HG02610 (cell line): ENCODE measurements around the gene SUCO.
A peak's percentile ranks its signal among the peaks of the same experiment; 100 is the strongest.

ENCODE experiments used
- ATAC-seq: cut with Tn5 transposase; IDR thresholded peaks from one replicate; pipeline ENCODE4 v1.9.1; 2021; ENCODE audit warnings: mild to moderate bottlenecking, moderate library complexity; ENCODE audit not compliant: unreplicated experiment

SUCO gene

DNA sequence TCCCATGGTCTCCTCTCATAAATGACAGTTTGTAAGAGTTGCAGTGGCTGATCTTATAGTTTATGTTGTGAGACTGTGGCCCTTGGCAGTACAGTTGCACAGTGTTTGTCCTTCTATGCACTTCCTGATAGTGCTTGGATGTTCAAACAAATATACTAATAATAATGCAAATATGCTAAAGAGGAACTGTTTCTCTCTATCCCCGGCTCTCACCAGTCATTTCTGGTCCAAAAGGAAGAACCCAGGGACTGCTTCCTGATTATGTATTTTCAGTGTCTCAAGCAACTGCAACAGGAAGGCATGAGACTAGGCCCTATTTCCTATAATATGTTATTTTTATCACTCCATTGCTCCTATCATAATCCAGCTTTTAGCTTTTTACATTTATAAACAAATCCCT is 17.0 kb upstream of the SUCO start:
- ATAC-seq = no peak

DNA sequence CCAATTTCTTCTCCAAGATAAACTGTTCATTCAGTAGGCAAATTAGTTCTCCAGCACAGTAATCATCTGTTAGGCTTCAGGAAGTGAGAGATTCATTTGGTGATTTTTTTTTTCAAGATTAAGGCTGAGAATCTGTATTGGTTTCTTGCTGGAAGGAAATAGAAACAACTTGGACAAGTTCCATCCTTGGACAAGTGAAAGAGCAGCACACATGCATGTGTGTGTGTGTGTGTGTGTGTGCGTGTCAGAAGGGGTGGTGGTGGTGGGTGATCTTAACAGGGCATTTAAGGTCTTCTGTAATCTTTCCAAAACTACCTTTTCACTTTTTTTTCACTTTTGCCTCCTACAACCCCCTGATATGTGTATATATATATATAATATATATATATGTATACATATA is 15.9 kb upstream of the SUCO start:
- ATAC-seq = no peak

DNA sequence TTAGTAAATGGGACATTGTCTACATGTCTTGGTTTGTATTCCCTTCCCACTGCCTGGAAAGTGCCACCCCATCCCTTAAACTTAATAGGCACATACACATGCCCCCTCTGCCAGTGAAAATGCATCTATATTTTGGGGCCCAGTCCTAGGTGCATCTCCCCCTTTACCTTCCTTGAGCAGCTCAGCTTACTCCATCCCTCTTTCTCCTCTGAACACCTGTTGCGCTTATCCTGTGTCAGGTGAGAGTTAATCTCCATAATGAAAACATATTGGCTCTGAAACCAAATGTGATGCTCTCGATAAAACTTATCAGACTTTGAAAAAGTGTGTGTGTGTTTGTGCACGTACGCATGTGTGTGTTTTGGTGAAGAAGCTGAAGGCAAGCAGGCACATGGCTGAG is 15.4 kb upstream of the SUCO start:
- no peak for ATAC-seq

DNA sequence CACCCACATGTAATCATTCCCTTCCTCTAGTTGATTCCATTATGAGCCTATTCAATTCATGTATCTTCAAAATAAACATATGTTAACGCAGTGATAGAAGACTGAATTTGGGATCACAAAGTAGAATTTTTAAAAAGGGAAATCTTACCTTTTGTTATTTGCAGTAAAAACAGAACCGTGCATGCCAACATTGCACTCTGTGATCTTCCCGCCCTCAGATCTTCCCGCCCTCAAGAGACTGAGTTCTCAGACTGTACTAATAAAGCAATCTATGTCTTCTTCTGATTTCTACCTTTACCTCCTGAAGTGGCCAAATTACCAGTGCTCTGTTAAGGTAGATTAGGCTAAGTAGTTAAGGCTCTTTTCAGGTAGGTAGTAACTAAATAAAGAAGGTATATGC is 3.6 kb upstream of the SUCO start:
- ATAC-seq = no peak

DNA sequence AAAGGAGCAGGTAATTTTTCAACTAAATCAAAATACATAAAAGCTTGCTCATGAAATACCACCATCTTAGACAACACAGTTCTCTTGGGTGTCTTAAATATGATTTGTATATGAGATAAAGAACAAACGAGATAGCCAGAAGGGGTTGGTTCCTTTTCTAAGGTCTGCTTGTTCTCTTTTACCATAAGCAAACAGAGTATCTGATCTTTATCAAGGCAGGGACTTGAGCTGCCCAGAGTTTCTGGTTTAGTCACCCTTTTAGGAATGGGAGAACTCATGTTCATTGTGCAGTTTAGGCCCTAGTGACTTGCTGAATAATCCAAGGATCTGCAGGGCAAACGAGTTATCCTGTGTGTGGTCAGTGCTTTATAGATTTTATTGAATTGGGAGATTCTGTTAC is 3.0 kb upstream of the SUCO start:
- no peak for ATAC-seq

DNA sequence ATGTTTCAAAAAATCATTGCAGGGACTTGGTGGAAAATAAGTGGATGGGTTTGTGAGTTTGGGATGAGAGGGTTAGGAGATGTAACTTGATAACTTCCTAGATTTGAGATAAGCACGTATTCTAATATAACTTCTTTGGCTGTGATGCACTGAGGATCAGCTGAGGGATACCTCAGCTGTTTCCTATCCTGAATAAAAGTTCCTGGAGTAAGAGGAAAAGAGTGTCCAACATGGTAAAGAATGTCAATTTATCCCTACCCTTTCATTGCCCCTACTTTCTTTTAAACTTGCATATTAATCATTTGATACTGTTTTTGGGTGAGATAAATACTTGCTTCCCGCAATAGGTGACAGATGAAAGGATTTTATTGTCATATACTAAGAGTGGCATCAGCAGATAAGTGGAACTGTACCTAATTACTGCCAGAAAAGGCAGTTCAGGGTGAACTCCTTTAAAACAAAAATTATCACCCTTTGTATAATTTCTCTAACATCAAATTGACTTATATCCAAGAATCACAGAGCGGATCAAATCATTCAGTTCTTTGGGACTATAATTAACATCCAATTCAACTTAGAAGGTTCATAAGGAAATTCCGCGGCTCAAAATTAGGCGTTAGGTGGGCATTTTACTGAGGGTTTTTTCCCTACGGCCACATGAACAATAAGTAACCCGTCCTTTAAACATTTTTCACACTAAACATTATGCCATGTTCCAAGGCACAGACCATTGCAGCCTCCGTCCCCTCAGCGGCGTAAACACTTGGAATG is 1.4 kb upstream of the SUCO start:
- no peak for ATAC-seq

DNA sequence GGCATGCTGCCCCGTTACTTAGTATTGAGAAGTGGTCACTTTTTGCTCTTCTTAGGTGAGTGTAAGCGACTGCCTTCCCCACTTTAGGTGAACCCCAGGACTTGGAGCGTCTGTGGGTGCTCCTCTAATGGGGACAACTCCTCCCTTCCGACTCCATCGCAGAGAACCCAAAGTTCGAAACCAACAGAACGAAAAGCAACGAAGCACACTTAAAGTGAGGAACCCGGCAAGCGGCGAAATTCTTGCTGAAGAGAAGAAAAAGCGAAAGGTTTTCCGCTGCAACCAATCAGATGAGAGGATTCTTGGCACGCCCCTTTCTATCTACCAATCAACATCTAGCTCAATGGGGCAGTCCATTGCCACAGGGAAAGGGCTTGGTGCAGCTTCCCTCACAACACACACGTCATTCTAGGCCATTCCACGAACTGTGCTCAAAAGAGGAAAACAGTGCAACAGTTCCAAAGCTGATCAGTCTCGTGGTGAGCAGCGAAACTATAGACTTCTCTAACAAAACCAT is 709 bp upstream of the SUCO start:
- peak; percentile 73 for ATAC-seq

DNA sequence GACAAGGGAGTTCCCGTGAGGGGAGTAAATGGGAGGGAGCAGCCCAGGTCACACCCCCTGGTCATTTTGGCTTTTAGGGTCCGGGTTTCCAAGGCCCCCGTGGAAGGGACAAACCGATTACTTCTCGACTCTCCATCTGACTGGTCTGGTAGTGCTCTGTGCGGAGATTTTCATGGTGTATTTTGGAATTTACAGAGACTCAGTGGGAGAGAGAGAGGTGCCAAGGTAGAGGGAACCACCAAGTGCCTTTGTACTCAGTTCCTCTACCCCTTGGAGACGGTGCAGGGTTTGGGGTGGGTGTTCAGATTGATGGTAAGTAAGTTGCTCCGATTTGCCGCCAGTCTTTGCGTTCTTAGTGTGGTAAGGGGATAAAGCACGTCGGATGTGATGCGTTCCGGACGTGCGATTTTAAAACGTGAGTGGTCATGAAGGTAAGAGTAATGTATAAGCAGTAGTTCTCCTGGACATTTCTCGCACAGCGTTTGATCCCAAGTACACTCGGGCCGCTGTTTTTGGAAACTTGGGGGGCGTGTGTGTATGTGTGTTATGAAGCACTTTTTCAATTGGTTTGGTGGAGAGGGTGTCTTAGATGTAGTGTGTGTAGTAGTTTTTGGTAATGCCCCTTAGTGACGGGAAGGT is 682 bp downstream of the SUCO start:
- peak; percentile 28 for ATAC-seq

DNA sequence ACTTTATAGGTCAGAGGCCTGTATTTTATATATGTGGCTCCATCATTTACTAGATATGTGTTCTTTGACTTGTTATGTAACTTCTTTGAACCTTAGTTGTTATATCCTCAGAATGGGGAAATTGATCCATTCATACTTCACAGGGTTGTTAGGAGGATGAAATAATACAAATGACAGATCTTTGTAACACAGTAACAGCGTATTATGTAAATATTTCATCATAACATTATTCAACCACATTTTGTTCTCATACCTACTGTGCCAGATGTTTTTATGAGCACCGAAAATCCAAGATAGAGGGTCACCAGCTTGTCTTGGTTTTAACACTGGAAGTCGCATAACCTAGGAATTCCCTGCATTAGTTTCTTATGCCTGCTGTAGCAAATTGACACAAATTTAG is 3.3 kb downstream of the SUCO start:
- ATAC-seq = no peak

DNA sequence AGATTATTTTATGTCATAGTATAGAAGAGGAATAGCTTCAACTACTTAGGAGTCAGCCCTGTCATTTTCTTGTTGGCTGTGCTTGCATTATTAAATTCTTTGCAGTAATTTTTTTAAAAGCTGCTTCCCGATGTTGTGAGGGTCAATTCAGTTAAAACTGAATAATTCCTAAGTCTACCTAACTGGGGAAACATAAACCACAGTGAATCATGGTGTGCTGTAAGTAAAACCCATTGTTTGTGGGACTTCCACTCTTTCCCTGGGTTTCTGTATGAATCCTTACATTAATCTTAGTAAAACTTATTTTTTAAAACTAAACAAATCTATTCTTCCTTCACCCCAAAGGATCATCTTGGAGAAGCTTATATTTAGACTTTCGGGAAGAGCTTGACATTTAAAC is 4.4 kb downstream of the SUCO start:
- no peak for ATAC-seq

DNA sequence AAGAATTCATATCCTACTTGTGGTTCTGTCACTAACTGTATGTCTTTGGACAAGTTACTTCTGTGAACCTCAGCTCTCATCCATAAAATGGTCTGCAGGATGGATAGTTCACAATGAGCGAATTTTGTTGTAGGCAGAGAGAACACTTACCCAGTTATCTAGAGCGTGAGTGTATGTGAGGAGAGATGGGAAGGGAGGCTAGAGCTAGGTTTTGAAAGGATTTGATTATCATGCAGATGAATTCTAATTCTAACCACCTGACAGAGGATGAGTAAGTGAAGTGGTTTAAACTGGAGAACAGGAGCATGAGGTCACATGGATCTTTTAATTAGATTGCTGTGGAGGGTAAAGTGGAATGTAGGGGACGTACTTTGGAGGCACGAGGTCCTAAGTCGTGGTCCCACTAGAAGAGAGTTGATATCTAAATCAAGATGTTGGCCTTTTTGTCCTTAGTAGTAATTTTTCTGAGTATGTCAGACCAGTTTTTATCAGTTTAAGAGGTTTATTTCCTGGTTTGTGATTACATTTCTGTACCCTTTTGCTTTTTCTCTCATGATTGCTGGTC is 5.0 kb downstream of the SUCO start:
- no peak for ATAC-seq

DNA sequence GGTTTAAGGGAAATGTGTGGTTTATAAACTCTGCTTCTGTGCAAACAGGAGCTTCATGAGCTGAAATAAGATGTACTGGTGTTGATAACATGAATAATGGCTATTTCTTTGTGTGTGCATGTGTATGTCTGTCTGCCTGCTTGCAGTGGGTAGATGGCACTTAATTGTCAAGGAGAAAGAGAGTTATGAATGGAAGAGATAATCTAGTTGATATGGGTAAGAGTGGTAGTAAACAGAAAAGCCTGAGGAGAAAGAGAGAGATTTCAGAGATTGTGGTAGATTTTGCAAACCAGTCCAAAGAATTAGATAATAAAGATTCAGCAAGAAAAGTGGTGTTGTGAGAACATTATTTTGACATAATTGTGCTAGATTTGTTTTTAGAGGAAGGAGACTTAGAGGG is 7.7 kb downstream of the SUCO start:
- ATAC-seq = no peak

DNA sequence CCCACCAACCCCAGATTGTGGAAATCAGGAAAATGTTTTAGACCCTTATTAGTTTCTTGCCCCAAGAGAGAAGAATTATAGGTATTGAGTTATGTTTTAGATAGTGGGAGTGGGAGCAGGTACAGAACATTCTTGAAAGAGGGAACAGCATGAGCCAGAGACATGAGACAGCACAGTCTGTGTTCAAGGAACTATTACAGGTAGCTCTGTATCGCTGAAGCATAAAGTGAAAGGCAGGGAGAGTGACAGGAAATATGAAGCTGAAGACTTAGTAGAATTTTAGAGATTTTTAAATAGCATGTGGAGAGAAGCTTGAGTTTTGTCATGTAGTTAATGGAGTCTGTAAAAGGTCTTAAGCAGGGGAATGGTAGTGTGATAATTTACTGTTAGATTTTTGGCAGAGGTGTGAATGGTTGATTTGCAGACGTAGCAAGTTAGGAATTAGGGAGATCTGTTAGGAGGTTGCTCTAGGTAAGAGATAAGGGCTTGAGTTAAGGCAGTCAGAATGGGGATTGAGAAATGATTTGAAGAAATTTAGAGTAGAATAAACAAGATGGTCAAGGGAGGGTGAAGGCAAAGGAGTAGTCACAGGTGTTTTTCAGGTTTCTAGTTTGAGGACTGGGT is 11.6 kb downstream of the SUCO start:
- ATAC-seq = peak; percentile 10

DNA sequence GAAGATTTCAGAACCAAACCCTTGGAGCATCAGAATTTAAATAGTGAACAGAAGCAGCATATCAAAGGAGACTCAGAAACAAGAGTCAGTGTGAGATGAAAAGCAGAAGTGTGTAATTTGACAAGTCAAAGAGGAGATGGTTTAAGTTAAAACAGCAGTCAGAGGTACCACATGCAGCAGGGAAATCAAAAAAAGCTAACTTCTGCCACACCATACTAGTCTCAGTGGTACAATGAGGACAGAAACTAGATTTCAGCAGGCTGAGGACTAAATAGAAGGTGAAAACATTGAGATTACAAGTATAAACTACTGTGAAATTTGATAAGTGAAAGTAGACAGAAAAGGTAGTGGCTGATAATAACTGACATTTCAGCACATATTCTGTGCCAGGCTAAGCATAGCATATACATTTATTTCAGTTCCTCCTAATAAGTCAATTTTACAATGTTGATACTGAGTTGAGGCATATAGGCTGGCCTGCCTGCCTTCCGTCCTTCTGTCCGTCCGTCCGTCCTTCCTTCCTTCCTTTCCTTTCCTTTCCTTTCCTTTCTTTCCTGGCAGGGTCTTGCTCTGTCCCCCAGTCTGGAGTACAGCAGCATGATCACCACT is 12.6 kb downstream of the SUCO start:
- peak; percentile 77 for ATAC-seq

DNA sequence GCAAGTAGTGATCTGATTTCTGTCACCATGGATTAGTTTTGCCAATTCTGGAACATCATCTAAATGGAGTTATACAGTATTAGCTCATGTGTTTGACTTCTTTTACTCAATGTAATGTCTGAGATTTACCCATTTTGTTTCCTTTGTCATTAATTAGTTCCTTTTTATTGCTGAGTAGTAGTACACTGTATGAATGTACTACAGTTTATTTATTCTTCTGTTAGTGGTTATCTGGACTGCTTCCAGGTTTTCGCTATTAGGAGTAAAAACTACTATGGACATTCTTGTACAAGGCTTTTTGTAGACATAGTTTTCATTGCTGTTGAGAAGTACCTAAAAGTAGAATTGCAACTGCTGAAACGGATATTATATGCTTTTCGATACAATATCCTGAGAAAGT is 14.1 kb downstream of the SUCO start:
- no peak for ATAC-seq

DNA sequence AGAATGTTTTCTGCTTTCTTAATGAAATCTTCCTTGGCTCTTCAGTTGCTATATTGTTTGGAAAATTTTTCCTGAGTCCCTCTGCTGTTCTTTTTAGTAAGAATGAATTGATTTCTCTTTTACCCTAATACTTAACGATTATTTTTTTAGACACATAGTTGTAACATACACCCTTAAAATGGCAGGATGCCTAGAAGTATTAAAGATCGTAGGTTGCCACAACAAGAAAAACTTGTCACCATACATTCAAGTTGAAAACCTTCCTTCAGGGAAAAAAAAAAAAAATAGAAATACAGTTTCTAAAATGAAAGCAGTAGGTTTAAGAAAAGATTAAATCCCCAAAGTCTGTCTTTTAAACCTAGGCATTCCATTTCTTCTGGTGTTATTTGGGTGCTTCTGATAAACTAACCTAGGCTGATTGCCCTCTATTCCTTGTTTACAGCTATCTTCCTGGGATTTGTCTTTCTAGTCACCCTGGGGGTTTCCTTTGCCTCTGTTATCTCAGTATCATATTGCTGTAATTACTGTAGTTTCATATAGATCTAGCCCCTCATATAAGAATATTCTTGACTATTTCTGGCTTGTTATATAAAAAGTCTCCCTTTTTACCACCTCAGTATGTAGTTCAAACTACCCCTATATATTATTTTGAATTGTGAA is 16.8 kb downstream of the SUCO start:
- no peak for ATAC-seq

DNA sequence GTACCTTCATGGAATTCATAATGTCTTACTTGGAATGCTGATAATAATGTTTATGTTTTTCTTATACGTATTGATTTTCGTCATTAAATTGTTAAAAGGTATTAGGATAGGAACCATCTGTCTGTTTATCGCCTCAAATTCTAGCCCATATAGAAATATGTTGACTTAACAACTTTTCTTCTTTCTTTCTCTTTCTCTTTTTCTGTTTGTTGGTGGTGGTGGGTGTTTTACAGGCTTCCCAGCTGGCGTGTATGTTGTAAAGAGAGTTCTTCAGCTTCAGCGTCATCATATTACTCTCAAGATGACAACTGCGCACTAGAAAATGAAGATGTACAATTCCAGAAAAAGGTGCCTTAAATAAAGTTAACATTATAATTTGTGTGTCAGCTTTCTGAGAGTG is 18.3 kb downstream of the SUCO start:
- ATAC-seq = no peak

DNA sequence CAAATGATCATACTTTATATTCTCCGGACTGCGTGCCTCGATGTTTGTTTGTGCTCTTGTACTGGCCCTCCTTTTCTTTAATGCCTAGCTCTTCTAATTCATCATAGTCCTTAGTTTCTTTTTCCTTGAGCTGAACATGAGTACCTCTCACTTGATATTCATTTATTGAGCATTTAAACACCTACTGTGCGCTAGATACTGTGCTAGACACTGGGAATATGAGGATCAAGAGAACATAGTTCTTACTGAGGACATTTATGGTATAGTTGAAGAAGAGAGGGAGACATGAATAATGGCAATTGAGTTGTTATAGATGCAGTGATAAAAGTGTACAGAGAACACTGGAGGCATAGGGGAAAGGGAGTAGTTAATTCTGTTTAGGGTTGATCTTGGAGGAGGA is 22.0 kb downstream of the SUCO start:
- ATAC-seq = no peak

DNA sequence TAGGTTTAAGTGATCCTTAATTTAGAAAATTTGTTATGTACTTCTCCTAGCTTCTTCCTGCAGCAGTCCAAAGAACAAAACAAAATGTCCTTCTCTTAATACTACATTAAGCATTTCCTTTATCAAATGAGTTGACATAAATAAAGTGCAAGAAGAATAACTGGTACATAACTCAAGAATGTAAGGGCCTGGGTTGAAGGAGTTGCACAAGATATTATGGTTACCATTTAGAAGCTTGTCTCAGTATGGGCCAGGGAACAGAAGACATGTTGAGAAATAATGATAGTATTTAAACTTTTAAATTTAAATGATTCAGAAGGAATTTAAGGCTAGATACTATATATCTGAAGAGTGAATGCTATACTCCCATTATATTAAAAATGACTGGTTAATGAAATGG is 23.5 kb downstream of the SUCO start:
- no peak for ATAC-seq

DNA sequence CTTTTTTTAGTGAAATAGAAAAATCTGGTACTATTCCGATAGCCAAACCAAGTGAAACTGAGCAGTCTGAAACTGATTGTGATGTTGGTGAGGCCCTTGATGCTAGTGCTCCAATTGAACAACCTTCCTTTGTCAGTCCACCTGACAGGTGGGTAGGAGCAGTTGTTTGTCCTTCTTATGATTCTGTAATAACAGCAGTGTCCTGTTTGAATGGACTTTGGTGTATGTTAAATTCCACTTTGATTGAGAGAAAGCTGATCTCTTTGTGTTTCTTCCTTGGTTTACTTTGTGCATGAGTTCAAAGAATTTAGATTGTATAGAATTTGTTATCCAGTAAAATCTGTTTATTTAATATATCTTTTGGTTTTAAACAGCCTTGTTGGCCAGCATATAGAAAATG is 24.3 kb downstream of the SUCO start:
- ATAC-seq = no peak
